SK-N-SH treated with all-trans-retinoic acid at 6 μM for 48 hours (cell line): ENCODE results near the gene CRCP.
"Not testable (repeated sequence)": the region's sequence is repeated elsewhere in the genome, so short reads cannot be mapped to it uniquely, and the experiment has no call there.

Source experiments
- ARNTL ChIP-seq: fragments of 450-650 bp; formaldehyde crosslinking; IDR thresholded peaks from 2 replicates; pipeline ENCODE4 v1.5.0; 2020; ENCODE audit warnings: low read depth, mild to moderate bottlenecking, moderate library complexity, borderline replicate concordance
- ZNF8 ChIP-seq: fragments of 450-650 bp; formaldehyde crosslinking; IDR thresholded peaks from 2 replicates; pipeline ENCODE4 v1.5.0; 2020; ENCODE audit warnings: mild to moderate bottlenecking, moderate library complexity
- TF ChIP-seq, protein P1 (sequence below): fragments of 250-450 bp; sonication (Bioruptor Pico); IDR thresholded peaks from 2 replicates; pipeline ENCODE4 v1.8.0; 2020; ENCODE audit warnings: mild to moderate bottlenecking, moderate library complexity, borderline replicate concordance

DNA sequence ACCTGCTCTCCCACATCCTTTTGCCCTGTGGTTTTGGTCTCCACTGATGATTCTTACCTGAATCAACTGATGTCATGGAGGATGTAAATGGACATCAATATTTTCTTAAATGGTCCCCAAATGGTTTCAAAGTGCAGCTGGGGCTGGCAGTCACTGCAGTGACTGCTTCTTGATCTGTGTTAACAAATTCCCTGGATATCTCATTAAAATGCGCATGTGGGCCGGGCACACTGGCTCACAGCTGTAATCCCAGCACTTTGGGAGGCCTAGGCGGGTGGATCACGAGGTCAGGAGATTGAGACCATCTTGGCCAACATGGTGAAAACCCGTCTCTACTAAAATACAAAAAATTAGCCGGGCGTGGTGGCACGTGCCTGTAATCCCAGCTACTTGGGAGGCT is 60.4 kb downstream of the CRCP start:
- TF ChIP-seq ZNF8, ARNTL (CRISPR knock-in tag): not testable (repeated sequence)
- TF ChIP-seq, protein P1, sequence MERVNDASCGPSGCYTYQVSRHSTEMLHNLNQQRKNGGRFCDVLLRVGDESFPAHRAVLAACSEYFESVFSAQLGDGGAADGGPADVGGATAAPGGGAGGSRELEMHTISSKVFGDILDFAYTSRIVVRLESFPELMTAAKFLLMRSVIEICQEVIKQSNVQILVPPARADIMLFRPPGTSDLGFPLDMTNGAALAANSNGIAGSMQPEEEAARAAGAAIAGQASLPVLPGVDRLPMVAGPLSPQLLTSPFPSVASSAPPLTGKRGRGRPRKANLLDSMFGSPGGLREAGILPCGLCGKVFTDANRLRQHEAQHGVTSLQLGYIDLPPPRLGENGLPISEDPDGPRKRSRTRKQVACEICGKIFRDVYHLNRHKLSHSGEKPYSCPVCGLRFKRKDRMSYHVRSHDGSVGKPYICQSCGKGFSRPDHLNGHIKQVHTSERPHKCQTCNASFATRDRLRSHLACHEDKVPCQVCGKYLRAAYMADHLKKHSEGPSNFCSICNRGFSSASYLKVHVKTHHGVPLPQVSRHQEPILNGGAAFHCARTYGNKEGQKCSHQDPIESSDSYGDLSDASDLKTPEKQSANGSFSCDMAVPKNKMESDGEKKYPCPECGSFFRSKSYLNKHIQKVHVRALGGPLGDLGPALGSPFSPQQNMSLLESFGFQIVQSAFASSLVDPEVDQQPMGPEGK (CRISPR knock-in tag): not testable (repeated sequence)
